Choroid plexus epithelial cell (primary cell): ENCODE data around the gene PAXIP1.

Experiments
- DNase-seq: peaks from one replicate; pipeline ENCODE4 v3.0.0-alpha.2; 2010; ENCODE audit warnings: low read depth
- H3K4me3 ChIP-seq: 2 replicates; pipeline ENCODE4 v1.5.1; 2011; ENCODE audit warnings: low read depth, mild to moderate bottlenecking, control low read depth, low read length, moderate library complexity
- TF ChIP-seq, protein P1 (sequence below): conservative IDR thresholded peaks from 2 replicates; pipeline ENCODE4 v1.5.1; 2011; ENCODE audit warnings: low read depth, mild to moderate bottlenecking, control low read depth, inconsistent platforms, low read length, moderate library complexity

Gene PAXIP1

DNA sequence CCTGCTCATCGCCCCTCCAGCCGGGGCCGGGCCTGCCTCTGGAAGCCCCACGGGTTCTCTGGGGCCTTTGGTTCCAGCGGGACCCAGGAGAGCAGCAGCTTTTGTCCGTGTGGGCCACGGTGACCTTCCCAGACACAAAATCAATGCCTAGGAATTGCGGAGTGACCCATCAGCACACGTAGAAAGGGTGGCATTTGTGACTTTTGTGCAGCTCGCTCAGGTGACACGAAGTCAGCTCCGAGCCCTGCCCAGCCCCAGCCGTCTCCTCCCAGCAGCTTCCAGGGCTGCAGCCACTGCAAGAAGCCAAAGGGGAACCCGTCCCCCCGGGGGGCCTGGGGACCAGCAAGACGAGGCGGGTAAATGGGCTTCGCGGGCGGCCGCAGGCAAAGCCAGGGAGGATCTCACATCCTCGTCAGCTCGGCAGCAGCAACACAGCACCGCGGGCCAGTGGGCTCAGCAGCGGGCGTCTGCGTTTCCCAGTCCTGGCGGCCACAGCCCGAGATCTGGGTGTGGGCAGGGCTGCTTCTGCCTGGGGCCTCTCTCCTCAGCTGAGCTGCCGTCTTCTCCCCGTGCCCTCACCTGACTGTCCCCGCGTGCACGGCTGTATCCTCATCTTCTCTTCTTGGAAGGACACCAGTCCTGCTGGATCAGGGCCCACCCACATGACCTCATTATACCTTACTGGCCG, 88.5 kb downstream of the PAXIP1 start:
- no peak for DNase-seq
- TF ChIP-seq, protein P1, sequence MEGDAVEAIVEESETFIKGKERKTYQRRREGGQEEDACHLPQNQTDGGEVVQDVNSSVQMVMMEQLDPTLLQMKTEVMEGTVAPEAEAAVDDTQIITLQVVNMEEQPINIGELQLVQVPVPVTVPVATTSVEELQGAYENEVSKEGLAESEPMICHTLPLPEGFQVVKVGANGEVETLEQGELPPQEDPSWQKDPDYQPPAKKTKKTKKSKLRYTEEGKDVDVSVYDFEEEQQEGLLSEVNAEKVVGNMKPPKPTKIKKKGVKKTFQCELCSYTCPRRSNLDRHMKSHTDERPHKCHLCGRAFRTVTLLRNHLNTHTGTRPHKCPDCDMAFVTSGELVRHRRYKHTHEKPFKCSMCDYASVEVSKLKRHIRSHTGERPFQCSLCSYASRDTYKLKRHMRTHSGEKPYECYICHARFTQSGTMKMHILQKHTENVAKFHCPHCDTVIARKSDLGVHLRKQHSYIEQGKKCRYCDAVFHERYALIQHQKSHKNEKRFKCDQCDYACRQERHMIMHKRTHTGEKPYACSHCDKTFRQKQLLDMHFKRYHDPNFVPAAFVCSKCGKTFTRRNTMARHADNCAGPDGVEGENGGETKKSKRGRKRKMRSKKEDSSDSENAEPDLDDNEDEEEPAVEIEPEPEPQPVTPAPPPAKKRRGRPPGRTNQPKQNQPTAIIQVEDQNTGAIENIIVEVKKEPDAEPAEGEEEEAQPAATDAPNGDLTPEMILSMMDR = no peak
- H3K4me3 ChIP-seq = no peak overlapping the region

DNA sequence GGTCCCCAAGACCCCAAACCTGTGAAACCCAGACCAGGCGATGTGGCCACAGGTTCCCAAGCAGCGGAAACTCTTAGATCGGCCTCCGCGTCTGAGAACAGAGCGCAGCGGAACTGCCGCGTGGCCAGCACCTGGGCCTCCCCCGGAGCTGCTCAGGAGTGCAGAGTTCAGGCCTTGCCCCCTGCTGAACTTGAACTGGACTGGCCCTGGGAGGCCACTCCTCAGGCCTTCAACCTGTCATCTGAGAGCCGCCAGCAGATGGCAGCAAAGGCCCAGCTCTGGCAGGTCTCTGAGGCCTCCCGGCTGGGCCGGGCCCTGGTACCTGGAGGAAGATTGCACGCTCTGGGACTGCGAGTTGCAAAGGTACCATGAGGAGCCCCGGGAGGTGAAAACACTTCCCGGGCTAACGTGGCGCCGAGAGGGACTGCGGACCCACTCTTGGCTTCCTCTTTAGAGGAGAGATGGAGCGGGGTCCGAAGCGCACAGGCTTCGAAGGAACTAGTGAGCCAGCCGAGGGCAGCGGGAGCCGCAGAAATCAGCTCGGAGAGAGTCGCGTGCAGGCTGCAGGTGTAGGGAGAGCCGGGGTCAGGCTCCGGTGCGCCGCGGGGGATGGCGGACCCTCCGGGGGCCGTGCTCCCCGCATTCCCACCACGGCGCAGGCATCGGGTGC, 89.2 kb downstream of the PAXIP1 start:
- H3K4me3 ChIP-seq = peak overlapping the region; percentile 42
- TF ChIP-seq, protein P1 = peak; percentile 91
- peak; percentile 78 for DNase-seq

DNA sequence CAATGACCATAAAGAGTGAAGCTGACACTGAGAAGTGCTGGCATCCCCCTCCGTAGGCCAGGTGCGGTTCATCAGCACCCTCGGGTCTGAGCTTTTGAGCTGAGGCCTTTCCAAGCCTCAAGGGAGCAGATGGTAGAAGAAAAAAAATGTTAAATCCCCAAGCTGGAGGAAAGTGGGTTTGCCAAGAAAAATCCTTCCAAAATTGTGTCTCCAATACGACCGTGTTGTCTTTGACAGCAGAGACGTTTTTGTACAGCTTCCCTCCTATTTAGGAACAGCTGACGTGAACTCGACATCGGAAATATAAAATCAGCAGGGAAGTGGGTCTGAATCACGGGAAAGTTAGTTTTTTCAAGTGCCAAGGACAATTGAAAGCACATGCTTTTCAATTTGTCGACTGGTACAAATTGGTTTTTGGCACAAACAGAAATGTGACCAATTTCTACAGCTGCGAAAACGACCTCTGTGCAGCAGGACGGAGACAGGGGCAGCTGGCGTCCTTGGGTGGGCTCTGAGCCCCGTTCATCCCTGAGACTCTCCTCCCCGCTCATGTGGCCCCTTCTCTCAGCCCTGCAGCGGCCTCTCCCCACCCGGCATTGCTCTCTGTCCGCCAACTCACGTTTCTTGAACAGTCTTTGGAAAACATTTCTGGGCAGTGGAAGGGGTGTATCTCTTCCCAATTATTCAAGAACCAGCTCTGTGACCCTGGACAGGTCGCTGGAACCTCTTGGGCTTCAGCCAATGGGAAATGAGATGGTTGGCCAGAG, 89.9 kb downstream of the PAXIP1 start:
- H3K4me3 ChIP-seq = no peak overlapping the region
- DNase-seq = no peak
- TF ChIP-seq, protein P1 = no peak

DNA sequence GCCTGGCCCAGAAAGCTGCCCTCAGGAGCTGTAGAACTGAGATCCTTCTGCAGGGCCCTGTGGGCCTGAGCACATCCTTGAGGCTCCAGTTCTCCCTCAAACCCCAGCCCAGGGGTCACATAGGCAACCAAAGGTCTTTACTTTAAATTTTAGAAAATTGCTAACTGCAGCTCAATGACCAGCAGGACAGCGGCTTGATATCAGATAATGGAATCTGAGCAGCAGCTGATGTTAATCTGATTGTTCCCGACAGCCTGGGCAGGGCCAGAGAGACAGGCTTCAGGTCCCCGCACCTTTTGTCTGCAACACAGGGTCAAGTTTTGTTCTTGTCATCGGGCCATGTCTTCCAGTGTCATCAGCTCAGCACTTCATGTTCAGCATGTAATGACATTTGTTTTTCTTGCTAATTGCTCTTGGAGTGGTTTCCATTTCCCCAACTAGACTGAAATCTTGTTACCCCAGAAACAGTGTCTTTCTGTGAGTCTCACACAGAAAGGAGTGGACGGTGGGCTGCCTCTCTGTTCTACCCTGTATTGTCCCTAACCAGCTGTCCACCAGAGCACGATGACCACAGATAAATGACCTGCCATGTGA, 91.0 kb downstream of the PAXIP1 start:
- no peak overlapping the region for H3K4me3 ChIP-seq
- TF ChIP-seq, protein P1 = no peak
- no peak for DNase-seq

DNA sequence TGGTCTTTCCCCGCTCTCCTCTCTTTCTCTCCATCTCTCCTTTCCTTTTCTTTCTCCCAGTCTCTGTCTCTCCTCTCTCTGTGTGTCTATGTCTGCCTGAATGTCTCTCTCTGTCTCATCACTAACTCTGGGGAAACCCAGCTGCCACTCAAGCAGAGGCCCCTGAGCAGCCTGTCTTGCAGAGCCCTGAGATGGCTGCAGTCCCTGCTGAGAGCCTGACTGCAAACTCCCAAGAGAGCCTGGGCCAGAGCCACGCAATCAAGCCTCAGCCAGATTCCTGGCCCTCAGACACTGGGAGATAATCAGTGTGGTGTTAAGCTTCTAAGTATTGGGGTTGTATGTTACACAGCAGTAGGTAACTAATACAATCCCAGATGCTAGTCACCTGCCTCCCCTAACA, 91.5 kb downstream of the PAXIP1 start:
- TF ChIP-seq, protein P1 = no peak
- DNase-seq = no peak

DNA sequence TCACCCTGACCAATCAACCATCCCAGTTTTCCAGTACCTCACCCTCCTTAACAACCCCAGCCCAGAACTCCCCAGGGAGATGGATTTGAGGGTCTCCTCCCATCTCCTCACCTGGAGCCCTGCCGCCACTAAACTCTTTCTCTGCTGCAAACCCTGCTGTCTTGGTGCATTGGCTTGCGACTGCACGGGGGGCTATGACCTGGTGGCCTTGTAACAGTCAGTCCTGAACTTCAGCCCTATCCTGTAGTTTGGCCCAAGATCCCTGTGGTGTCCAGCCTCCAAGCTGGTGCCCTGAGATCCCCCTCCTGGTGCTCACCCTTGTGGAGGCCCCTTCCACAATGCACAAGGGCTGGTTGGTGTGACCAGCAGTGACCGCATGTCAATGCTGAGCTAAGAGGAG, 91.9 kb downstream of the PAXIP1 start:
- TF ChIP-seq, protein P1 = no peak
- DNase-seq = no peak
- H3K4me3 ChIP-seq = no peak overlapping the region

More for the DNA sequence above, 91.5 kb downstream of the PAXIP1 start:
- no peak overlapping the region for H3K4me3 ChIP-seq
